ENCODE data around the gene FILIP1.

DNA sequence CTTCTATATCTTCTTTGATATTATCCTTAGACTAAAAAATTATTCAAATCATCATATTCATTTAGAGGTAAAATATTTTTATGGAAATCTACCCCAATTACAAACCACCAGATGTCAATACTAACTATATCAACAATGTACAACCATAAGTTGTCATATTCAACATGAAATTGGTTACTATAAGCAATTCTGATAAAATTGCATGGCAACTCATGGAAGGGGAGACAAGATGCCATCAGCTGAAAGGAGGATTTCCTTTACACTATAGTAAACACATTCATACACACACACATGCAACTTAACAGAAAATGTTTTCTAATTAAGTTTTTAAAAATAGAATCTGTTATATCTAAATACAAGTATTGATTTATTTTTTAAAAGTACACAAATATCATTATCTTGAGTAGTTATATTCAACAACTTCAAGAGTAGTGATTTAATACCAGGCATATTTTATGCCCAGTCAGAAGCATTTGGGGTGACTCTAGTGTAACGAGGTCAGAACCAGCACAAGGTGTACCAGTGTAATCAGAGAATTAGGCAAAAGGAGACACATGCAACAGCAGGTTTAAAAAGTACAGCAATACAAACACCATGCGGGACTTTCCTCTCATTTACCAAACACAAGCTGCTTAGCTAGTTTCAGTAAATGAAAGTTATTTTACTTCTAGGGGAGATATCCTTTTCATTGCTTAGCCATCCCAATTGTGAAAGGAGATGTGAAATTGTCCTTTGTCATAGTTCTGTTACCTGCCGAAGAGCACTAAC, 1.0 kb downstream of the FILIP1 start:
- no peak for TF ChIP-seq EZH2phosphoT487 (conservative IDR thresholded peaks at IDR 0.05; ENCODE audit: low read length)
- TF ChIP-seq, protein P1, sequence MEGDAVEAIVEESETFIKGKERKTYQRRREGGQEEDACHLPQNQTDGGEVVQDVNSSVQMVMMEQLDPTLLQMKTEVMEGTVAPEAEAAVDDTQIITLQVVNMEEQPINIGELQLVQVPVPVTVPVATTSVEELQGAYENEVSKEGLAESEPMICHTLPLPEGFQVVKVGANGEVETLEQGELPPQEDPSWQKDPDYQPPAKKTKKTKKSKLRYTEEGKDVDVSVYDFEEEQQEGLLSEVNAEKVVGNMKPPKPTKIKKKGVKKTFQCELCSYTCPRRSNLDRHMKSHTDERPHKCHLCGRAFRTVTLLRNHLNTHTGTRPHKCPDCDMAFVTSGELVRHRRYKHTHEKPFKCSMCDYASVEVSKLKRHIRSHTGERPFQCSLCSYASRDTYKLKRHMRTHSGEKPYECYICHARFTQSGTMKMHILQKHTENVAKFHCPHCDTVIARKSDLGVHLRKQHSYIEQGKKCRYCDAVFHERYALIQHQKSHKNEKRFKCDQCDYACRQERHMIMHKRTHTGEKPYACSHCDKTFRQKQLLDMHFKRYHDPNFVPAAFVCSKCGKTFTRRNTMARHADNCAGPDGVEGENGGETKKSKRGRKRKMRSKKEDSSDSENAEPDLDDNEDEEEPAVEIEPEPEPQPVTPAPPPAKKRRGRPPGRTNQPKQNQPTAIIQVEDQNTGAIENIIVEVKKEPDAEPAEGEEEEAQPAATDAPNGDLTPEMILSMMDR (IDR thresholded peaks at IDR 0.05; ENCODE audit: insufficient read depth, low read length, poor library complexity, severe bottlenecking): no peak

All from SU-DHL-6 (cell line).